Stimulated activated CD4-positive, alpha-beta T cell treated with anti-CD3 and anti-CD28 coated beads, TNF-alpha, amount 100 ng/mL, for 4 hours (primary cell): Measurements from ENCODE around the gene BCL3.
"Not testable (repeated sequence)": the region's sequence is repeated elsewhere in the genome, so short reads cannot be mapped to it uniquely, and the experiment has no call there.

Source experiments
- DNase-seq, 3 experiments: peaks; one replicate each; pipeline ENCODE4 v3.0.0-alpha.2; 2020; ENCODE audit warnings: low read depth in 3 of 3

Gene BCL3, protein sequence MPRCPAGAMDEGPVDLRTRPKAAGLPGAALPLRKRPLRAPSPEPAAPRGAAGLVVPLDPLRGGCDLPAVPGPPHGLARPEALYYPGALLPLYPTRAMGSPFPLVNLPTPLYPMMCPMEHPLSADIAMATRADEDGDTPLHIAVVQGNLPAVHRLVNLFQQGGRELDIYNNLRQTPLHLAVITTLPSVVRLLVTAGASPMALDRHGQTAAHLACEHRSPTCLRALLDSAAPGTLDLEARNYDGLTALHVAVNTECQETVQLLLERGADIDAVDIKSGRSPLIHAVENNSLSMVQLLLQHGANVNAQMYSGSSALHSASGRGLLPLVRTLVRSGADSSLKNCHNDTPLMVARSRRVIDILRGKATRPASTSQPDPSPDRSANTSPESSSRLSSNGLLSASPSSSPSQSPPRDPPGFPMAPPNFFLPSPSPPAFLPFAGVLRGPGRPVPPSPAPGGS

DNA sequence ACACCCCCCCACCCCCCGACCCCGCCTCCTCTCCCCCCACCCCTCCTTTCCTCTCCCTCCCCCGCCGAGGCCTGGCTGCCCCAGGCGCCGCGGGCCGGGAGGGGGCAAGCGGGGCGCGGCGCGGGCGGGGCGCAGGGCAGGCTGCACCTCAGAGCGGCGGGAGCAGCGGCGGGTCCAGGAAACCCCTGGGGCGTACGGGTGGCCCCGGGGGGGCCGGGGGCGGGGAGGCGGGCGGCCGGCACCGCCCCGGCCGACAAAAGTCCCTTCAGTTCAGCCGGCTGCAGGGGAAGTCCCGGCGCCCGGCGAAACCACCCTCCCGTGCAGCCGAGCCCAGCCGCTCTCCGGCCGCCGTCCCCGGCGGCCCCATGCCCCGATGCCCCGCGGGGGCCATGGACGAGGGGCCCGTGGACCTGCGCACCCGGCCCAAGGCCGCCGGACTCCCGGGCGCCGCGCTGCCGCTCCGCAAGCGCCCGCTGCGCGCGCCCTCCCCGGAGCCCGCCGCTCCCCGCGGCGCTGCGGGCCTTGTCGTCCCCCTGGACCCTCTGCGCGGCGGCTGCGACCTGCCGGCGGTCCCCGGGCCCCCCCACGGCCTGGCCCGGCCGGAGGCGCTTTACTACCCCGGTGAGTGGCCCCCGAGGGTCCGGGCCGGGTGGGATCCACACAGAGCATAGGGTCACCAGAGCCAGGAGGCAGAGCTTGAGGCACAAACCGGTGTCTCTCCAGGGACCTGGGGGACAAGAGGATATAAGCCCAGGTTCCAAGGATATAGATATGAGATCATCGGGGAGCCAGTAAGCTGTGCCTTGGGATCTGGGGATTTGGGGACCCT is at the start of gene BCL3:
Gene BCL3 (plus strand): TSS at position 283 of the 829 bp plus-strand sequence. CDS start 83 bp downstream, at position 366.
- DNase-seq: peak; percentile 40 to 60 (median 51)

DNA sequence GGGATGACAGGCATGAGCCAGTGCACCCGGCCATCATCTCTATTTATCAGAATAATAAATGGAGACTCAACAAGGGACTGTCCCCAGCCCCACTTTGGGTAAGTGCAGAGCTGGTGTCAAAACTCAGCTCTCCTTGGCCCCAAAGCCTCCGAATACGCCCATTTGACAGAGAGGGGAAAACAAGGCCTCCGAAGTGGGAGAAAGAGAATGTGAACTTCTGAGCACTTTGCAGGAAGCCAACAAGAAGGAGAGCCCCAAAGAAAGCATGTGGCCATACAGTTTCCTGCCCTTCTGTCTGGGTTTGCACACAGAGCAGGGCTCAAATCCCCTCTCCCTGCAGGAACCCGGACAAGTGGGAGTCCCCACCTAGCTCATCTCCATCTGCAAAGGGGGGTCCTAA is 48.0 kb upstream of the BCL3 start:
- DNase-seq: no peak

DNA sequence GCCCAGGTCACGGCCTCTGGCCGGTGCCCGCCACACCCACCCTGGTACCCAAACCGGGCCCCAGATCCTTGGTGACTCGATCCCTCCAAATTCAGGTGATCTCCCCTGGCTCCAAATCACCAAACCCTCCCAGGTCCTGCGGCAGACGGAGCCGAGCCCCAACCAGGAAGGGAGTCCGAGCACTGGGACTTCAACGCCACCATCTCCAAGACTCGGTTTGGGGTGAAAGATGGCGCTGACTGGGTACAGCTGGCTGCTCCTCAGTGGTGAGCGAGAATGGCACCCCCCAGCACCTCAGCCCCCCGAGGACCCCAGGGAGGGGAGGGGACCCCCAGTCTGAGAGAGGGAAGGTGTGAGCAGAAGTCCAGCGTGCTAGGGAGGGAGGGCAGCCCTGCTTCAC is 47.3 kb upstream of the BCL3 start:
- no peak for DNase-seq

DNA sequence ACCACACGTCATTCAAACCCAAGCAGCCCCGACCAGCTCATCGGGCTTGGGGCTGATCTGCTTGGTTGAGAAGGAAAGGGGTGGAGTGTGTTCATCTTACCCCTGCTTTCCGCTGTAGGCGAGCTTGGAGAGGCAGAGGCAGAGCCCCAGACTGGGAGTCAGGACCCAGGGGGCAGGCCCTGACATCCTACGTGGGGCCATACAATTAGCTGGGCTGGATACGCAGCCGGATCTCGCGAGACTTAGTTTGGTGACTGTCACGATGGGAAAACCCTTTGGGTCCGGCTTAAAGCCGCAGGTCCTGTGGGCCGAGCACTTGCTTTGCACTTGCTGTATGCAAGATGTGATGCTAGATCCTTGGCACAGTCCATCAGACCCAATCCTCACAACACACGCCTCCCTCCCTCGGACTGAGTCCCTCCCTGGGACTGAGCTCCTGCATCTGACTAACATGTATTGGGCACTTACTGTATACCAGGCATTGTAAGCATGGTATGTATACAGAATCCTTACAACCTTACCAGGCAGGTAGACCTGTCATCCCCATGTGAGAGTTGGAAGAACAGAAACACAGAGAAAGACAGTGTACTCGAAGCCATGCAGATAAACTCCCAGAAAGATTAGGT is 45.8 kb upstream of the BCL3 start:
- no peak for DNase-seq

DNA sequence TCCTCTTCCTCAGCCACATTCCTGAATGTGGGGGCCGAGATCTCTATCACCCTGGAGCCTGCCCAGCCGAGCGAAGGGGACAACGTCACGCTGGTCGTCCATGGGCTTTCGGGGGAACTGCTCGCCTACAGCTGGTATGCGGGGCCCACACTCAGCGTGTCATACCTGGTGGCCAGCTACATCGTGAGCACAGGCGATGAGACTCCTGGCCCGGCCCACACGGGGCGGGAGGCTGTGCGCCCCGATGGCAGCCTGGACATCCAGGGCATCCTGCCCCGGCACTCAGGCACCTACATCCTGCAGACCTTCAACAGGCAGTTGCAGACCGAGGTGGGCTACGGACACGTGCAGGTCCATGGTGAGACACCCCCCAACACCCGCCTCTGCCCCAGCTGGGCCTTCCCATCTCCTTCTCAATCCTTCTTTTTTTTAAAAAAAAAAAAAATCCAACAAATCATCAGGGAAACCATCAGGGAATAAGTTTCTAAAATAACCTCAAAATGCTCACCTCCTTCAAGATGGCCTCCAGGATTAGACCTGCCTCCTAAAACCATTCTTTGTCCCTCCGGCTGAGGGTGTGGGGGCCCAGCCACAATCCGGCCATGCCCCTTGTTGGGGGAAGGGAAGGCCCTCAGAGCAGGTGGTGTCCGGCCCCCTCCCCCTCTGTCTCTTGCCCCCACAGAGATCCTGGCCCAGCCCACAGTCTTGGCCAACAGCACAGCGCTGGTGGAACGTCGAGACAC is 45.0 kb upstream of the BCL3 start:
- DNase-seq: no peak

DNA sequence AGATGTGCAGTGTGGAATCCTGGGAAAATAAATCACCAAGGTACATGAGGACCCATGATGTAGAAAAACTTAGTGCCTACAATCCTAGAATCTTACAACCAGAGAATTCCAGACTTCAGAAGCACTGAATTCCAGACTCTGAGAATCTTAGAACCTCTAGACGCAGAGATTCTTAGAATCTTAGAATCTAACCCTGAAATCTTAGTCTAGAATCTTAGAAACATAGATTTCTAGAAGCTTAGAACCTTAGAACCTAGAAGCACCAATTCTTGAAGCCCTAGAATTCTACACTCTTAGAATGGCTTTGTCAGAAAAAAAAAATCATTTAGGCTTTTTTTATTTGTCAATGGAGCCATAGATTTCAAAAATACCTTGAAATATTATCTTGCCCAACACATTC is 43.5 kb upstream of the BCL3 start:
- DNase-seq: no peak

DNA sequence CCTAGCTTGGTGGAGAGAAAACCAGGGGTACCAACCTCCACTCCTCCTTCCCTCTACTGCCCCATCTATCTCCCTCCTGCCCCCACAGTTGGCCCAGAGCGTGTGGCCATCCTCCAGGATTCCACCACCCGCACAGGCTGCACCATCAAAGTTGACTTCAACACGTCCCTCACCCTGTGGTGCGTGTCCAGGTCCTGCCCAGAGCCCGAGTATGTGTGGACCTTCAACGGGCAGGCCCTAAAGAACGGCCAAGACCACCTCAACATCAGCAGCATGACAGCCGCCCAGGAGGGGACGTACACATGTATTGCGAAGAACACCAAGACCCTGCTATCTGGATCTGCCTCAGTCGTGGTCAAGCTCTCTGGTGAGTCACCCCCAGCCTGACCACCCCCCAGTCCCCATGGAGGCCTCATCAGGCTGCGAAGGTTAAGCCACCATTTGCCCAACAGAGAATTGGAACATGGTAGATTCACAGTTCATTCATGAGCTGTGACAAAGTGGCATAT is 43.0 kb upstream of the BCL3 start:
- no peak for DNase-seq

DNA sequence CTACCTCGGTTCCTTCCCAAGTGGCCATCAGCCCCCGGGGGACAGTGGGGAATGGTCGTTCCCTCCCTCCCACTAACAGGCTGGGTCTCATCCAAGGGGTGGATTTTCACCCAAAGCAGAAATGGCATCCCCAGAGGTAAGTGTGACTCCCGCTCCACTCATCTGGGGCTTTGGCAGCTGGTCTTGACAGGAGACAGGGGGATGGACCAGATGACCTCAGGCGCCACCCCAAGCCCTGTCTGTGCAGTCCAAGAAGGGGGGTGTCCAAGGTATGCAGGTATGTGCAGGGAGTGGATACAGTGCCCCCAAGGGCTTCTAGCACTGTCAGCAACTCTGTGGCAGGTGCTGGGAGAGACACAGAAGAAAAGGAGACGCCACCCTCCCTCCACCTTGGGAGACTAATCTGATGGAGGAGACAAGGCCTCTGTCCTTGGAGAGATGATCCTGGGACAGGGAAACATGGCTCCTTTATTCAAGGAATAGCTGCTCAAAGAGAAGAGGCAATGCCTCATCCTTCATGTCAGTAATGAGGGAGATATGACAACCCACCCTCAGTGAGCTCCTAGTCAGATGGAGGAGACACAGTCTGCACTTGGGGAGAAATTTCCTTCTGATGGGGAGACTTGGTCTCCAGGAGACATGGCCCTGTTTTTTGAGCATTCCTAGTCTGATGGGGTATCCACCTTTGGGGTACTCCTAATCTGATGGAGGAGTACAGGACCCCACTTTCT is 41.8 kb upstream of the BCL3 start:
- DNase-seq: no peak

DNA sequence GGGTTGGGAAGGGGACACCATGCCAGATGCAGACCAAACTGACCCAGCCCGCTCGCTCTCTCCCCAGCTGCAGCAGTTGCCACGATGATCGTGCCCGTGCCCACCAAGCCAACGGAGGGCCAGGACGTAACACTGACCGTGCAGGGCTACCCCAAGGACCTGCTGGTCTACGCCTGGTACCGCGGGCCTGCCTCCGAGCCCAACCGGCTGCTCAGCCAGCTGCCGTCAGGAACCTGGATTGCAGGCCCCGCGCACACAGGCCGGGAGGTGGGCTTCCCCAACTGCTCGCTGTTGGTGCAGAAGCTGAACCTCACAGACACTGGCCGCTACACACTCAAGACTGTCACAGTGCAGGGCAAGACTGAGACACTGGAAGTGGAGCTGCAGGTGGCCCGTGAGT is 40.7 kb upstream of the BCL3 start:
- no peak for DNase-seq

DNA sequence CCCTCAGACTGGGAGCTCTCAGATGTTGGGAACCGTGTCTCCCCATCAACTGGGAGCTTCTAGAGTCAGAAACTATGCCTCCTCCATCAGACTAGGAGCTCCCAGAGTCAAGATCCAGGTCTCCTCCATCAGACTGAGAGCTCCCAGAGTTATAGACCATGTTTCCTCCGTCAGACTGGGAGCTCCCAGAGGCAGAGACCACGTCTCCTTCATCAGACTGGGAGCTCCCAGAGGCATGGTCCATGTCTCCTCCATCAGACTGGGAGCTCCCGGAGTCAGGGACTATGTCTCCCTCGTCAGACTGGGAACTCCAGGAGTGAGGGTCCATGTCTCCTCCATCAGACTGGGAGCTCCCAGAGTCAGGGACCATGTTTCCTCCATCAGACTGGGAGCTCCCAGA is 39.6 kb upstream of the BCL3 start:
- DNase-seq: no peak

DNA sequence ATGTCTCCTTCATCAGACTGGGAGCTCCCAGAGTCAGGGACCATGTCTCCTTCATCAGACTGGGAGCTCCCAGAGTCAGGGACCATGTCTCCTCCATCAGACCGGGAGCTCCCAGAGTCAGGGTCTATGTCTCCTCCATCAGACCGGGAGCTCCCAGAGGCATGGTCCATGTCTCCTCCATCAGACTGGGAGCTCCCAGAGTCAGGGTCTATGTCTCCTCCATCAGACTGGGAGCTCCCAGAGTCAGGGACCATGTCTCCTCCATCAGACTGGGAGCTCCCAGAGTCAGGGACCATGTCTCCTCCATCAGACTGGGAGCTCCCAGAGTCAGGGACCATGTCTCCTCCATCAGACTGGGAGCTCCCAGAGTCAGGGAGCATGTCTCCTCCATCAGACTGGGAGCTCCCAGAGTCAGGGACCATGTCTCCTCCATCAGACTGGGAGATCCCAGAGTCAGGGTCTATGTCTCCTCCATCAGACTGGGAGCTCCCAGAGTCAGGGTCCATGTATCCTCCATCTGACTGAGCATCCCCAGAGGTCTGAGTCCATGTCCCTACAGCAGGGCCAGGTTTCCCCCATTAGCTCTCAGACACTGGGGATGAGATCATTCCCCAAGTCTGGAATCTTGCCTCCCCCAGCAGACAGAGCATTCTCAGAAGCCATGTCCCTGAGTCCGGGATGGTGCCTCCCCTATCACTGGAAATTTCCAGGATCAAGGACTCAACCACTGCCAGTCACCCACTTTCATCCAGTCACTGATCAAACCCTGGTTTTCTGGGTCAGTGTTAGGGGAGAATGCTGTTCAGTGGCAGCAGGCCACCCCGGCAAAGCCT is 38.9 kb upstream of the BCL3 start:
- not testable (repeated sequence) for DNase-seq

DNA sequence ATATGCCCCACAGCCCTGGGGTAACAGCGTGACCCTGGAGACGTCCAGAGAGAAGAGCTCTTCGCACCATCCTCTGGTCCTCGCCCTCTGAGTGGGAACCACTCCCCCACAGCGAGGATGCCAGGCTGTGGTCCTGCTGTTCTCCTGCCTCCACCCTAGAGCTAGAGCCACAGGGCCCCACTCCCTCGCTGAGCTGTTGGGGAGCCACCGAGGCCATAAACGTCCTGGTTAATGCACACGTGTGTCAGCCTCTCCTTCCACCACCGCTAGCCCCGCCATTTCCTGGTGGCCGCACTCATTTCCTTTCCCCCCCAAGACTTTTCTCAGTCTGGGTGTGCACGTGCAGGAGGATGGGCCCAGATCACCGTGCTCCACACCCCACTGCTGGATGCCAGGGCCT is 38.0 kb upstream of the BCL3 start:
- no peak for DNase-seq

DNA sequence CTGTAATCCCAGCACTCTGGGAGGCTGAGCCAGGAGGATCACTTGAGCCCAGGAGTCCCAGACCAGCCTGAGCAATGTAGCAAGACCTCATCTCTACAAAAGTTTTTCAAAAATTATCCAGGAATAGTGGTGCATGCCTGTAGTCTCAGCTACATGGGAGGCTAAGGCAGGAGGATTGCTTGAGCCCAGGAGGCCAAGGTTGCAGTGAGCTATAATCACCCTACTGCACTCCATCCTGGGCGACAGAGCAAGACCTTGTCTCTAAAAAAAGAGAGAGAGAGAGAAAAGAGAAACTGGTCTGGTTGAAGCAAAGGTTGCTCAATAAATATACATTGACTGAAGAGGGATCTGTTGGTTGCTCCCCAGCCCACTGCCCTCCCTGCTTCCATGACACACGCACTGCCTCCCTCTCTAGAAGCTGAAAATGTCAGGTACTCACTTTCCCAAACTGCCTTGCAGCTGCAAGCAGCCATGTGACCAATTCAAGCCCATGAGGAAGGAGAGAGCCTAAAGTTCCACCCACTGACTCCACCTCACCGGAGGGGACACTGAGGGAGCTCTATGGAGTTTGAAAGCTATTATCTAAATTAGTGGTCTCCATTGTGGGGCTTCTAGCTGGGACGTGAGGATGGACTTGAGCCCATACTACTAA is 35.5 kb upstream of the BCL3 start:
- DNase-seq: no peak

DNA sequence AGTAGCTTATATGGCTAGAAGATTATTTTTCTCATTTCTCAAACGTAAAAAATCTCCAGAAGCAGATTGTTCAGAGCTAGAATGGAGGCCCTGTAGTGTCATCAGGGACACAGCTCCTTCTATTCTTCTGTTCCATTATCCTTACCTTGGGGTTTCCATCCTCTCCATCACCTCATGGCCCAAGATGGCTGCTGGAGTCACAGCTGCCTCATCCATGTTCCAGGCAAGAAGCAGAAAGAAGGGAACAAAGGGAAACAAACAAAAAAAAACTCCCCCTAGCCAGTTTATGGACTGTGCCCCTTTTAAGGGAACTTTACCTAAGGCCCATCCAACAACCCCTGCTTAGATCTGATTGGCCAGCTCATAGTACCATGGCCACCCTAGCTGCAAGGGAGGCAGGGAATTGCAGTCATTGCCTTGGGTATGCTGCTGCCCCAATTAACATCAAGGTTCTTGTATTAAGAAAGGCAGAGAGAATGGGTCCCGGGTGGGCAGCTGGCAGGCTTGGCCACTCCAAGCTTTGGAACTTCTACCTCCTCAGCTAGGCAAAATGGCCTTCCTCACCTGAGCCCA is 33.8 kb upstream of the BCL3 start:
- DNase-seq: no peak

DNA sequence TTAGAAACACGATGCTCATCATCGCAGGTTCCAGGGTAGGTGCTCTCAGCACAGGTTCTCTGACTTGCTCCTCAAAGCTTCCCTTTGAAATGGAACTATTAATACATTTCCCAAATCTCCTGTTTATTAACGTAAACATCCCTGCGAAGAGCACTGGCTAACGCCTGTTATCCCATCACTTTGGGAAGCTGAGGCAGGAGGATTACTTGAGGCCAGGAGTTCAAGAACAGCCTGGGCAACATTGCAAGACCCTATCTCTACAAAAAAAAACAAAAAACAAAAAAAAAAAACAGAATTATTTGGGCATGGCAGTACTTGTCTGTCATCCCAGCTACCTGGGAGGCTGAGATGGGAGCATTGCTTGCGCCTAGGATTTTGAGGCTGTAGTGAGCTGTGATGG is 30.9 kb upstream of the BCL3 start:
- no peak for DNase-seq

DNA sequence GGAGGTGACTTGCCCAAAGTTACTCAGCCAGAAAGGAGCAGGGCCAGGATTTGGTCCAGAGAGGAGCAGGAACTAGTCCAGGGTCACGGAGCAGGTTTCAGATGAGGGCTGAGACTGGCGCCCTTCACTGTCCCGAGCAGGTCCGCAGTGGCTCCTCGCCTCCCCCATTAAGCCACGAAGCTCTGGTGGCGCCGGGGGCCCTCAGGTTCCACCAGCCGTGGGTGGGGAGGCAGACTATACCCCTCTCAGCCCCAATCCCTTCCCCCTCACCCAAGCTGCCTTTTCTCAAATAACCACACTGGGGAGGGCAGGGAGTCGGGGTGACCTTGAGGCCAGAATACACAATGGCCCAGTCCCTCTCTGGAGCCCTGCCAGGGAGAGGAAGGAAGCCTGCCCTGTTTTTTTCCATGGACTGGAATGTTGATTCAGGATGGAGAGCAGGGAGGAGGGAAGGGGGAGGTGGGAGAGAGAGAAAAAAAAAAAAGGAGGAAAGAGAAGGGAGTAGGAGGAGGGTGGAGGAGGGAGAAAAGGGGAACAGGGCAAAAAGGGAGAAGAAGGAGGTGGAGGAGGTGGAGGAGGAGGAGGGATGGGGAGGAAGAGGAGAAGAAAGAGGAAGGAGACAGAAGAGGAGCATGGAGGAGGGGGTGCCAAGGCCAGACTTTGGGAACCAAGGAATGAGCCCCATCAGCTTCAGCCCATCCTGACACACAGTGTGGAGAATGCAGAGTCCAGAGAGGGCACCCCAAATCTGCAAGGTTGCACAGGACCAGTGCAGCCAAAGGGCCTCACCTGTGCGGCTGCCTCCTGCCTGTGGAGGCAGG is 29.9 kb upstream of the BCL3 start:
- DNase-seq: no peak

DNA sequence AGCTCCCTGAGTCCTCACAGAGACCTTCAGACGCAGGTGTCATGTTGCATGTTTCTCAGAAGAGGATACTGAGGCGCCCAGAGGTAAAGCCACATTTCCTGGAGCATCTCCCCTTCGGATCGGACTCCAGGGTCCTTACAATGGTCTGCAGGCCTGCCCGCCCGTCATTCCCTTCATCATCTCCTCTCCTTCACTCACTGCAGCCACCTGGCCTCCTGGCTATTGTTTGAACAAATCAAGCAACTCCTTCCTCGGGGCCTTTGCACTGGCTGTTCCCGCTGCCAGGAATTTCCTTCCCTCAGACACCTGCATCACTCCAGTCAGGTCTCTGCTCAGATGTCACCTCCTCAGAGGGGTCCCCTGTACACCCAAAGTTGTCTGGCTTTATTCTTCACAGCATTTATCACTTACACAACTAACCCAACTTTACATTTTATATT is 29.2 kb upstream of the BCL3 start:
- no peak for DNase-seq

DNA sequence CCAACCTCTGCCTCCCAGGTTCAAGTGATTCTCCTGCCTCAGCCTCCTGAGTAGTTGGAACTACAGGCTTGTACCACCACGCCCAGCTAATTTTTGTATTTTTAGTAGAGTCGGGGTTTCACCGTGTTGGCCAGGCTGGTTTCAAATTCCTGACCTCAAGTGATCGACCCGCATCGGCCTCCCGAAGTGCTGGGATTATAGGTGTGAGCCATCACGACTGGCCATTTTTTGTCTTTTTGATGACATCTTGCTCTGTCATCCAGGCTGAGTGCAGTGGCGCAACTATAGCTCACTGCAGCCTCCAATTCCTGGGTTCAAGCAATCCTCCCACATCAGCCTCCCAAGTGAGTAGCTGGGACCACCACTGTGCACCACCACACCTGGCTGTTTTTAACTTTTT is 28.1 kb upstream of the BCL3 start:
- not testable (repeated sequence) for DNase-seq
